B cell (primary cell): ENCODE measurements around the gene ACAA2.

Experiments
- CTCF ChIP-seq: fragments of 200-600 bp; IDR thresholded peaks from one replicate; pipeline ENCODE4 v1.8.0; 2022; ENCODE audit warnings: antibody characterized with exemption, mild to moderate bottlenecking
- EZH2 ChIP-seq: IDR thresholded peaks from 2 replicates; pipeline ENCODE4 v1.6.1; 2012; ENCODE audit warnings: borderline replicate concordance, low read depth, mild to moderate bottlenecking, moderate library complexity, low read length; ENCODE audit not compliant: insufficient read depth, poor library complexity, severe bottlenecking

DNA sequence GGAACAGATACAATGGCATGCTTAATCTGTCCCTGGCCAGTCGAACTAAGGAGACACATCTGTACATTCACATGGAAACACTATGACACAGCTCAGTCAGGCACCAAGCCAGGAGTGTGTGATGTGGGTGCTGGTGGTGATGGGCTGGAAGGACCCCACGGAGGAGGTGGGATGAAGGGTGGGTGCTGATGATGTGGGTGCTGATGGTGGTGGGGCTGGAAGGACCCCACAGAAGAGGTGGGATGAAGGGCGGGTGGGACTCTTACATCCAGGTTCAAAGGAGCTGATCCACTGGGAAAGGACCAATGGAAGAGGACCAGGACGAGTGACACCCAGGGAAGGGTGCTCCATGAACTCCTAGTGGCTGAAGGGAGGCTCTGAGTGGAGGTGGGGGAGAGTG lies 34.8 kb upstream of the ACAA2 start:
- TF ChIP-seq EZH2 (no peak), CTCF (no peak)
